Measurements from ENCODE around the gene COL25A1.

DNA sequence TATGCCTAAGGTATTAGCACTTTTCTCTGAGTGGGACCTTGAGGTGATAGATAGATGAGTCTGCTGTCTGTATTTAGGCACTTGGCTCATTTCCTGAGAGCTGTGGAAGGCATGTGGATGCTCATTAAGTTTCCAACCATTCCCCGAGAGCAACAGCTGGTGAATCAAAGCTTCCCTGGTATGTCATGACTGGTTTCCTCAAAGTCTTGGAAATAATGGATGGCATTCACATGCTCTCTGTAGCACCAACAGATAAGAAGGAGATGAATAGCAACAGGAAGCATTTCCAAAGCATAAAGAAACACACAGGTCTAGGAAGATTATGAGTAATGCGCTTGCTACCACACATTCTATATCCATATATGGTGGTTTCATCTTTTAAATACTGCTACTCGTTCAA lies 421.3 kb downstream of the COL25A1 start:
- TF ChIP-seq SRF (IDR thresholded peaks at IDR 0.05; ENCODE audit: low read depth) (no peak), TCF7L2 (IDR thresholded peaks at IDR 0.05; ENCODE audit: borderline replicate concordance, extremely low read depth, insufficient read depth, insufficient read length) (no peak), EZH2 (IDR thresholded peaks at IDR 0.05) (no peak), ZFX (IDR thresholded peaks at IDR 0.05) (no peak)
- TF ChIP-seq, protein P1, sequence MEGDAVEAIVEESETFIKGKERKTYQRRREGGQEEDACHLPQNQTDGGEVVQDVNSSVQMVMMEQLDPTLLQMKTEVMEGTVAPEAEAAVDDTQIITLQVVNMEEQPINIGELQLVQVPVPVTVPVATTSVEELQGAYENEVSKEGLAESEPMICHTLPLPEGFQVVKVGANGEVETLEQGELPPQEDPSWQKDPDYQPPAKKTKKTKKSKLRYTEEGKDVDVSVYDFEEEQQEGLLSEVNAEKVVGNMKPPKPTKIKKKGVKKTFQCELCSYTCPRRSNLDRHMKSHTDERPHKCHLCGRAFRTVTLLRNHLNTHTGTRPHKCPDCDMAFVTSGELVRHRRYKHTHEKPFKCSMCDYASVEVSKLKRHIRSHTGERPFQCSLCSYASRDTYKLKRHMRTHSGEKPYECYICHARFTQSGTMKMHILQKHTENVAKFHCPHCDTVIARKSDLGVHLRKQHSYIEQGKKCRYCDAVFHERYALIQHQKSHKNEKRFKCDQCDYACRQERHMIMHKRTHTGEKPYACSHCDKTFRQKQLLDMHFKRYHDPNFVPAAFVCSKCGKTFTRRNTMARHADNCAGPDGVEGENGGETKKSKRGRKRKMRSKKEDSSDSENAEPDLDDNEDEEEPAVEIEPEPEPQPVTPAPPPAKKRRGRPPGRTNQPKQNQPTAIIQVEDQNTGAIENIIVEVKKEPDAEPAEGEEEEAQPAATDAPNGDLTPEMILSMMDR (IDR thresholded peaks at IDR 0.05 in 2 of 3, conservative IDR thresholded peaks at IDR 0.05 in 1 of 3; ENCODE audit: borderline replicate concordance in 1 of 3, insufficient read depth in 1 of 3, low read depth in 2 of 3, low read length in 2 of 3) = no peak
